ENCODE measurements around the gene KLK8. TPM values are rescaled to one million over a fixed set of nuclear protein-coding genes. Genes with fewer than 3 reads are reported as not detected.

Gene KLK8
- total RNA-seq, 1 donor from 2014 or later: not detected

DNA sequence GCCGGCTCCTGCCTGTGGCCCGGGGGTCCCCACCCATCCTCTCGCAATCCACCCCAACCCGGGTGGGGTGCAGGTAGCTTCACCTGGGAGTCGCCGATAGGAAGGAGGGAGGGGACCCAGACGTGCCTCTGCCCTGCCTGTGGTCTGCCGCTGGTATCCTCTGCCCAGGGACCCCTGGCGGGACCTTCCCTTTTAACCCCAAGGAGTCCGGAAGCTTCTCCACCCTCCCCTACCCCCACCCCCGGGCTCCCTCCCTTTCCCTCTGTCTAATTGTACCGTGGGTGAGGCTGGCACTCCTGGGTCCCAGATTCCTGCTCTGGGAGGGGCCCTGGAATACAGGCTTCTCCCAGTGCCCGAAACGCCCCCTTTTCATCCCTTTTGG lies 18.1 kb upstream of the KLK8 start, which contains the start of gene KLK10:
Gene KLK10, minus strand, starts transcription at position 166 of the 382 bp plus-strand sequence. CDS start 579 bp downstream, outside the sequence.
- Histone ChIP-seq H3K4me3 (peak within 1 kb of the TSS; percentile 55), H3K4me1 (peaks cover 27% of the 10 kb centered on the region), H3K27me3 (ENCODE audit: low read depth) (peaks cover 92% of the 10 kb centered on the region), H3K36me3 (no peaks in the 10 kb centered on the region), H3K27ac (replicated peaks) (no peak within 1 kb of the TSS), H3K9me3 (replicated peaks) (no peaks in the 10 kb centered on the region)
- intact Hi-C loops (cut with micrococcal nuclease): no loop called here
- DNase-seq: no peak
- TF ChIP-seq CTCF (IDR thresholded peaks at IDR 0.05; ENCODE audit: borderline replicate concordance): no peak

GRCh38 chr19:51018745-51019543 lies 17.5 kb upstream of the KLK8 start:
- H3K27me3 ChIP-seq (ENCODE audit: low read depth): peaks cover 92% of the 10 kb centered on the region
- H3K4me3 ChIP-seq: peak overlapping the region; percentile 55
- TF ChIP-seq CTCF (IDR thresholded peaks at IDR 0.05; ENCODE audit: borderline replicate concordance): no peak
- DNase-seq: no peak
- no peaks in the 10 kb centered on the region for H3K36me3 ChIP-seq
- intact Hi-C loops (cut with micrococcal nuclease): no loop called here
- peaks cover 27% of the 10 kb centered on the region for H3K4me1 ChIP-seq
- H3K9me3 ChIP-seq (replicated peaks): no peaks in the 10 kb centered on the region
- H3K27ac ChIP-seq (replicated peaks): no peak overlapping the region

GRCh38 chr19:51016798-51017683 lies 15.6 kb upstream of the KLK8 start:
- H3K9me3 ChIP-seq (replicated peaks): no peaks in the 10 kb centered on the region
- DNase-seq: no peak
- no peaks in the 10 kb centered on the region for H3K36me3 ChIP-seq
- intact Hi-C loops (cut with micrococcal nuclease): no loop called here
- H3K4me3 ChIP-seq: peak overlapping the region; percentile 53
- H3K27me3 ChIP-seq (ENCODE audit: low read depth): peaks cover 90% of the 10 kb centered on the region
- peaks cover 27% of the 10 kb centered on the region for H3K4me1 ChIP-seq
- peak; percentile 54 for TF ChIP-seq CTCF (IDR thresholded peaks at IDR 0.05; ENCODE audit: borderline replicate concordance)
- no peak overlapping the region for H3K27ac ChIP-seq (replicated peaks)

- Histone ChIP-seq H3K9me3 (replicated peaks) (no peaks in the 10 kb centered on the region), H3K36me3 (no peaks in the 10 kb centered on the region), H3K4me3 (no peak overlapping the region), H3K4me1 (peaks cover 21% of the 10 kb centered on the region), H3K27me3 (ENCODE audit: low read depth) (peaks cover 96% of the 10 kb centered on the region), H3K27ac (replicated peaks) (no peak overlapping the region)
- intact Hi-C loops (cut with micrococcal nuclease): no loop called here
- no peak for TF ChIP-seq CTCF (IDR thresholded peaks at IDR 0.05; ENCODE audit: borderline replicate concordance)
- no peak for DNase-seq
These were observed 14.4 kb upstream of the KLK8 start for GRCh38 chr19:51015691-51016267.

DNA sequence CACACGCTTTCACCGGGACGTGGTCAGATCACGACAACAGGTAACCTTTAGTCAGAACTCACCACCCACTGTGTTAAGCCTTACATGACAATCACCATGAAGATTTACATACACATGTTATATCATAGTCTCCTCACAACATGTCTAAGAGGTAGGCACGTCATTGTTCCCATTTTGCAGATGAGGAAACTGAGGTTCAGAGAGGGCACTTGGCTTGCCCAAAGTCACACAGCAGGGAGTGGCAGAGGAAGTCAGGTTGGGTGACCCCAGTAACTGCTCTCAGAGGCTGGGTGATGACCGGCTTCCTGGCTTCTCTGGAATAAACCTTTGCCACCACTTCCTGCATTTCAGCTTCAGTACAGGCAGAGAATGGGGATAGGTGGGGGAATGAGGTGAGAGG lies 12.8 kb upstream of the KLK8 start:
- Histone ChIP-seq H3K4me3 (no peak overlapping the region), H3K9me3 (replicated peaks) (no peaks in the 10 kb centered on the region), H3K27ac (replicated peaks) (no peak overlapping the region), H3K36me3 (no peaks in the 10 kb centered on the region), H3K4me1 (peaks cover 15% of the 10 kb centered on the region), H3K27me3 (ENCODE audit: low read depth) (peaks cover 98% of the 10 kb centered on the region)
- intact Hi-C loops (cut with micrococcal nuclease): no loop called here
- DNase-seq: no peak
- TF ChIP-seq CTCF (IDR thresholded peaks at IDR 0.05; ENCODE audit: borderline replicate concordance): no peak
